Measurements from ENCODE around the gene FBXW11.

The FBXW11 gene

GRCh38 chr5:172006321-172007174, at the start of gene FBXW11:
TSS of gene FBXW11 (minus strand) at chr5:172006638. CDS start at chr5:172006502, 136 bp downstream.
- intact Hi-C loops (cut with DNase I): loop anchor here (5.0 to 10.0 kb wide), 3 partner anchors 178 to 619 kb away; partner anchors contain the start of genes NPM1, STK10 and UBTD2
- DNase-seq: peak; percentile 95 to 99 (median 98)

GRCh38 chr5:172055996-172056395, 49.6 kb upstream of the FBXW11 start:
- DNase-seq: no peak
- intact Hi-C loops (cut with DNase I): no loop called here

GRCh38 chr5:172055421-172055820, 49.0 kb upstream of the FBXW11 start:
- DNase-seq: no peak
- intact Hi-C loops (cut with DNase I): no loop called here

GRCh38 chr5:172054611-172055153, 48.2 kb upstream of the FBXW11 start:
- DNase-seq: no peak
- intact Hi-C loops (cut with DNase I): no loop called here

- DNase-seq: no peak
- intact Hi-C loops (cut with DNase I): no loop called here
Measured at GRCh38 chr5:172052450-172053236, 46.2 kb upstream of the FBXW11 start.

- intact Hi-C loops (cut with DNase I): no loop called here
- no peak for DNase-seq
Measured at GRCh38 chr5:172051643-172052339, 45.4 kb upstream of the FBXW11 start.

- intact Hi-C loops (cut with DNase I): no loop called here
- DNase-seq: no peak
Measured at GRCh38 chr5:172050080-172050479, 43.6 kb upstream of the FBXW11 start.

GRCh38 chr5:172049226-172049796, 42.9 kb upstream of the FBXW11 start:
- intact Hi-C loops (cut with DNase I): no loop called here
- DNase-seq: no peak

GRCh38 chr5:172048539-172049101, 42.2 kb upstream of the FBXW11 start:
- DNase-seq: no peak
- intact Hi-C loops (cut with DNase I): no loop called here

GRCh38 chr5:172048170-172048422, 41.7 kb upstream of the FBXW11 start:
- DNase-seq: no peak
- intact Hi-C loops (cut with DNase I): no loop called here

- intact Hi-C loops (cut with DNase I): no loop called here
- no peak for DNase-seq
Measured at GRCh38 chr5:172046593-172046992, 40.2 kb upstream of the FBXW11 start.

GRCh38 chr5:172045315-172045632, 38.8 kb upstream of the FBXW11 start:
- intact Hi-C loops (cut with DNase I): no loop called here

GRCh38 chr5:172044631-172045314, 38.3 kb upstream of the FBXW11 start:
- intact Hi-C loops (cut with DNase I): loop anchor here (5.0 kb wide), 1 partner anchor 132 kb away; no protein-coding TSS in a partner anchor
- no peak for DNase-seq

More at GRCh38 chr5:172045315-172045632, 38.8 kb upstream of the FBXW11 start:
- DNase-seq: no peak

GRCh38 chr5:172043865-172044264, 37.4 kb upstream of the FBXW11 start:
- intact Hi-C loops (cut with DNase I): loop anchor here (5.0 kb wide), 1 partner anchor 132 kb away; no protein-coding TSS in a partner anchor

GRCh38 chr5:172042183-172042582, 35.7 kb upstream of the FBXW11 start:
- DNase-seq: no peak
- intact Hi-C loops (cut with DNase I): loop anchor here (5.0 kb wide), 1 partner anchor 130 kb away; no protein-coding TSS in a partner anchor

More at GRCh38 chr5:172043865-172044264, 37.4 kb upstream of the FBXW11 start:
- no peak for DNase-seq

- intact Hi-C loops (cut with DNase I): no loop called here
- no peak for DNase-seq
Measured at GRCh38 chr5:172038167-172038566, 31.7 kb upstream of the FBXW11 start.

GRCh38 chr5:172035049-172035448, 28.6 kb upstream of the FBXW11 start:
- intact Hi-C loops (cut with DNase I): no loop called here
- no peak for DNase-seq

- intact Hi-C loops (cut with DNase I): no loop called here
- no peak for DNase-seq
Measured at GRCh38 chr5:172031894-172032461, 25.5 kb upstream of the FBXW11 start.

All from head of caudate nucleus (tissue), 42 donors.